ENCODE data around the gene LPCAT2.

LPCAT2 gene

GRCh38 chr16:55559233-55559632, 50.4 kb downstream of the LPCAT2 start:
- DNase-seq (ENCODE audit: low spot score), result no peak

GRCh38 chr16:55559933-55560516, 51.2 kb downstream of the LPCAT2 start:
- DNase-seq (ENCODE audit: low spot score), result no peak

GRCh38 chr16:55561319-55561848, 52.5 kb downstream of the LPCAT2 start:
- no peak for DNase-seq (ENCODE audit: low spot score)

- DNase-seq (ENCODE audit: low spot score), result no peak
Observed at GRCh38 chr16:55562936-55563335, 54.1 kb downstream of the LPCAT2 start.

- DNase-seq (ENCODE audit: low spot score), result no peak
Observed at GRCh38 chr16:55563797-55564196, 54.9 kb downstream of the LPCAT2 start.

- DNase-seq (ENCODE audit: low spot score), result no peak
Observed at GRCh38 chr16:55565086-55565485, 56.2 kb downstream of the LPCAT2 start.

- no peak for DNase-seq (ENCODE audit: low spot score)
Observed at GRCh38 chr16:55566432-55567175, 57.7 kb downstream of the LPCAT2 start, which contains the start of gene CAPNS2. CAPNS2 (plus strand) TSS chr16:55566684; CDS start chr16:55566757, 73 bp downstream.

GRCh38 chr16:55567382-55567781, 58.5 kb downstream of the LPCAT2 start:
- DNase-seq (ENCODE audit: low spot score), result peak; percentile 29

- no peak for DNase-seq (ENCODE audit: low spot score)
Observed at GRCh38 chr16:55568207-55568606, 59.3 kb downstream of the LPCAT2 start.

GRCh38 chr16:55569025-55569424, 60.2 kb downstream of the LPCAT2 start:
- DNase-seq (ENCODE audit: low spot score), result peak; percentile 11

- DNase-seq (ENCODE audit: low spot score), result no peak
Observed at GRCh38 chr16:55570159-55570558, 61.3 kb downstream of the LPCAT2 start.

GRCh38 chr16:55571191-55571897, 62.5 kb downstream of the LPCAT2 start:
- no peak for DNase-seq (ENCODE audit: low spot score)

GRCh38 chr16:55572439-55572838, 63.6 kb downstream of the LPCAT2 start:
- DNase-seq (ENCODE audit: low spot score), result no peak

GRCh38 chr16:55574811-55575210, 65.9 kb downstream of the LPCAT2 start:
- DNase-seq (ENCODE audit: low spot score), result no peak

- DNase-seq (ENCODE audit: low spot score), result no peak
Observed at GRCh38 chr16:55575496-55575895, 66.6 kb downstream of the LPCAT2 start.

GRCh38 chr16:55576384-55576783, 67.5 kb downstream of the LPCAT2 start:
- DNase-seq (ENCODE audit: low spot score), result no peak

- no peak for DNase-seq (ENCODE audit: low spot score)
Observed at GRCh38 chr16:55577887-55578286, 69.0 kb downstream of the LPCAT2 start.

GRCh38 chr16:55585631-55586030, 76.8 kb downstream of the LPCAT2 start:
- DNase-seq (ENCODE audit: low spot score), result no peak

GRCh38 chr16:55588799-55589198, 79.9 kb downstream of the LPCAT2 start:
- DNase-seq (ENCODE audit: low spot score), result no peak

- DNase-seq (ENCODE audit: low spot score), result no peak
Observed at GRCh38 chr16:55592306-55592705, 83.4 kb downstream of the LPCAT2 start.

GRCh38 chr16:55597928-55598327, 89.1 kb downstream of the LPCAT2 start:
- no peak for DNase-seq (ENCODE audit: low spot score)

GRCh38 chr16:55605754-55606336, 97.0 kb downstream of the LPCAT2 start:
- peak; percentile 16 for DNase-seq (ENCODE audit: low spot score)
